B cell (primary cell): ENCODE data around the gene VPS45. TPM values are rescaled to one million over a fixed set of nuclear protein-coding genes. Genes with fewer than 3 reads are reported as not detected.
"Not testable (repeated sequence)": the region's sequence is repeated elsewhere in the genome, so short reads cannot be mapped to it uniquely, and the experiment has no call there.

ENCODE experiments used
- ATAC-seq: fragments of 200-7000 bp; cut with Tn5 transposase; one replicate; pipeline ENCODE4 v1.10.0; 2021; ENCODE audit warnings: low read depth, mild to moderate bottlenecking, moderate number of reproducible peaks, moderate library complexity
- CTCF ChIA-PET: fragments of 350-600 bp; sonication (Branson Sonifier 250); formaldehyde crosslinking; loops from one replicate; lab custom pipeline; 2021; ENCODE audit warnings: antibody characterized with exemption, inconsistent platforms; lab: Charles Lee
- POLR2A ChIA-PET: fragments of 350-600 bp; sonication (Branson Sonifier 250); formaldehyde crosslinking; loops from one replicate; lab custom pipeline; 2021; ENCODE audit warnings: antibody characterized with exemption; lab: Charles Lee
- DNase-seq: peaks from one replicate; pipeline ENCODE4 v3.0.0; 2013
- H2AFZ ChIP-seq: 2 replicates; pipeline ENCODE4 v1.6.1; 2012; ENCODE audit warnings: mild to moderate bottlenecking, low read depth, low read length; ENCODE audit not compliant: insufficient read depth, poor library complexity, severe bottlenecking
- H3K27ac ChIP-seq, 2 donors: 1 replicate in 1 of 2; 2 replicates in 1 of 2; pipeline ENCODE4 v1.5.1; 2012 to 2013; ENCODE audit warnings: low read length in 2 of 2, mild to moderate bottlenecking in 2 of 2, moderate library complexity in 1 of 2
- H3K27me3 ChIP-seq, 4 experiments: fragments of 200-600 bp in 1 of 4; sonication (generic) in 1 of 4; replicated peaks in 1 of 4; 1 replicate in 2 of 4; 2 replicates in 2 of 4; pipeline versions ENCODE4 v1.6.1 to v1.7.0; 2013 to 2016; ENCODE audit warnings: low read length in 3 of 4, mild to moderate bottlenecking in 2 of 4, mixed read lengths in 1 of 4, moderate library complexity in 1 of 4; ENCODE audit not compliant: insufficient read depth in 4 of 4, control insufficient read depth in 3 of 4; ENCODE audit errors: control extremely low read depth in 1 of 4
- H3K36me3 ChIP-seq, 2 experiments: replicated peaks in 1 of 2; 1 replicate in 1 of 2; 2 replicates in 1 of 2; pipeline versions ENCODE4 v1.6.1 to v1.7.1; 2013; ENCODE audit warnings: low read length in 1 of 2; ENCODE audit not compliant: insufficient read depth in 2 of 2, control insufficient read depth in 1 of 2; ENCODE audit errors: control extremely low read depth in 1 of 2, extremely low read depth in 1 of 2
- H3K4me1 ChIP-seq, 2 donors: fragments of 200-600 bp in 1 of 2; sonication (generic) in 1 of 2; 1 replicate in 1 of 2; 2 replicates in 1 of 2; pipeline versions ENCODE4 v1.5.1 to v1.6.1; 2013 to 2017; ENCODE audit warnings: low read length in 2 of 2; ENCODE audit not compliant: control insufficient read depth in 2 of 2, insufficient read depth in 2 of 2
- H3K4me2 ChIP-seq: replicated peaks from 2 replicates; pipeline ENCODE3; 2012; ENCODE audit warnings: mild to moderate bottlenecking, low read depth, low read length; ENCODE audit not compliant: poor library complexity, severe bottlenecking
- H3K4me3 ChIP-seq, 5 experiments: fragments of 200-600 bp in 1 of 5; sonication (generic) in 1 of 5; 1 replicate in 3 of 5; 2 replicates in 2 of 5; pipeline versions ENCODE4 v1.5.1 to v1.7.0; 2011 to 2016; ENCODE audit warnings: low read length in 4 of 5, mild to moderate bottlenecking in 4 of 5, low read depth in 2 of 5, control low read depth in 1 of 5, moderate library complexity in 1 of 5; ENCODE audit not compliant: insufficient read depth in 1 of 5; ENCODE audit errors: control extremely low read depth in 1 of 5, extremely low read depth in 1 of 5
- H3K79me2 ChIP-seq: fragments of 200-600 bp; sonication (generic); one replicate; pipeline ENCODE4 v1.6.0; 2016; ENCODE audit warnings: low read length; ENCODE audit not compliant: control insufficient read depth, insufficient read depth
- H3K9ac ChIP-seq: fragments of 200-600 bp; sonication (generic); 2 replicates; pipeline ENCODE4 v1.6.1; 2017; ENCODE audit warnings: mild to moderate bottlenecking, low read length, moderate library complexity
- H3K9me3 ChIP-seq, 3 donors: one replicate each; pipeline versions ENCODE4 v1.6.1 to v1.7.1; 2013; ENCODE audit warnings: low read length in 2 of 3; ENCODE audit not compliant: control insufficient read depth in 2 of 3, insufficient read depth in 1 of 3; ENCODE audit errors: control extremely low read depth in 1 of 3
- H4K20me1 ChIP-seq: 2 replicates; pipeline ENCODE4 v1.6.0; 2012; ENCODE audit warnings: mild to moderate bottlenecking, low read length; ENCODE audit not compliant: insufficient read depth, control insufficient read depth, poor library complexity, severe bottlenecking
- H3K27ac Mint-ChIP-seq: one replicate; pipeline ENCODE4 v1.8.0; 2021; ENCODE audit warnings: mixed read lengths
- H3K27me3 Mint-ChIP-seq: one replicate; pipeline ENCODE4 v1.8.0; 2021; ENCODE audit warnings: mixed read lengths
- H3K4me1 Mint-ChIP-seq: one replicate; pipeline ENCODE4 v1.8.0; 2021; ENCODE audit warnings: mixed read lengths
- H3K4me3 Mint-ChIP-seq: one replicate; pipeline ENCODE4 v1.8.0; 2021; ENCODE audit warnings: mixed read lengths
- H3K9me3 Mint-ChIP-seq: one replicate; pipeline ENCODE4 v1.8.0; 2022; ENCODE audit warnings: mixed read lengths; ENCODE audit not compliant: insufficient read depth
- CTCF ChIP-seq: fragments of 200-600 bp; IDR thresholded peaks from one replicate; pipeline ENCODE4 v1.8.0; 2022; ENCODE audit warnings: antibody characterized with exemption, mild to moderate bottlenecking
- EZH2 ChIP-seq: IDR thresholded peaks from 2 replicates; pipeline ENCODE4 v1.6.1; 2012; ENCODE audit warnings: borderline replicate concordance, low read depth, mild to moderate bottlenecking, moderate library complexity, low read length; ENCODE audit not compliant: insufficient read depth, poor library complexity, severe bottlenecking
- WGBS: methylation state at CpG from one replicate; pipeline ENCODE4 v1.1.5; 2013; ENCODE audit warnings: missing lambda C conversion rate; ENCODE audit not compliant: insufficient coverage; 5-methylcytosine and 5-hydroxymethylcytosine counted together
- intact Hi-C: fragments of 100-400 bp; cut with micrococcal nuclease; formaldehyde crosslinking; loops from one replicate; pipeline ENCODE4 v1.10.0; 2022
- polyA plus RNA-seq: library from polyadenylated mRNA; depleted of rRNA; stranded (reverse); fragments of >200 nt; gene quantifications from 2 replicates; pipeline ENCODE4 v1.2.3, GENCODE V29; 2012
- total RNA-seq, 2 donors: library from RNA; stranded (reverse); fragments of 120-200 nt in 1 of 2; gene quantifications; 1 replicate in 1 of 2; 2 replicates in 1 of 2; pipeline versions ENCODE4 v1.2.3 to v1.2.4, GENCODE V29; 2013 to 2022

Gene VPS45
- total and polyA plus RNA-seq, 2 donors (not counting 1 experiment from before 2014, with no cell fraction given): 23.4 to 49.1 TPM

- H3K27me3 ChIP-seq: no peaks in the 10 kb centered on the region
- POLR2A ChIA-PET: no interaction called here
- WGBS: 83% methylated on average over 2 of the region's 3 CpGs
- Mint-ChIP-seq H3K27ac (no peak overlapping the region), H3K4me1 (peaks cover 16% of the 10 kb centered on the region), H3K27me3 (no peaks in the 10 kb centered on the region), H3K4me3 (no peak overlapping the region), H3K9me3 (no peaks in the 10 kb centered on the region)
- TF ChIP-seq CTCF (no peak), EZH2 (no peak)
- H3K4me3 ChIP-seq: no peak overlapping the region
- peaks cover 4 to 16% of the 10 kb centered on the region in 2 donors for H3K4me1 ChIP-seq
- H3K4me2 ChIP-seq: no peak overlapping the region
- no peak overlapping the region for H2AFZ ChIP-seq
- H3K79me2 ChIP-seq: no peaks in the 10 kb centered on the region
- no peak overlapping the region for H3K9ac ChIP-seq
- no peaks in the 10 kb centered on the region for H3K9me3 ChIP-seq
- CTCF ChIA-PET: interaction anchor here (0.6 to 9.6 kb wide), 4 partner anchors 17 to 221 kb away, joined by 3 to 263 read pairs (median 6); partner anchors contain the start of gene PLEKHO1
- H3K36me3 ChIP-seq: no peaks in the 10 kb centered on the region
- H4K20me1 ChIP-seq: no peaks in the 10 kb centered on the region
- ATAC-seq: no peak
- no peak overlapping the region for H3K27ac ChIP-seq
- intact Hi-C loops: no loop called here
- DNase-seq: no peak
Measured at GRCh38 chr1:150183061-150183460, 115.5 kb downstream of the VPS45 start.

GRCh38 chr1:150185481-150185880 lies 117.9 kb downstream of the VPS45 start:
- Histone ChIP-seq H3K4me2 (no peak overlapping the region), H3K9me3 (no peaks in the 10 kb centered on the region), H3K79me2 (no peaks in the 10 kb centered on the region), H4K20me1 (no peaks in the 10 kb centered on the region), H2AFZ (no peak overlapping the region), H3K36me3 (no peaks in the 10 kb centered on the region), H3K4me3 (no peak overlapping the region), H3K9ac (no peak overlapping the region), H3K4me1 (peaks cover 4 to 16% of the 10 kb centered on the region in 2 donors), H3K27me3 (no peaks in the 10 kb centered on the region), H3K27ac (no peak overlapping the region)
- WGBS: 97% methylated on average over 4 of the region's 7 CpGs
- TF ChIP-seq EZH2 (no peak), CTCF (no peak)
- no peak overlapping the region for H3K4me3 Mint-ChIP-seq
- no peak overlapping the region for H3K27ac Mint-ChIP-seq
- ATAC-seq (no peak), DNase-seq (no peak)
- no peaks in the 10 kb centered on the region for H3K9me3 Mint-ChIP-seq
- intact Hi-C loops: no loop called here
- POLR2A ChIA-PET: no interaction called here
- CTCF ChIA-PET: interaction anchor here (1.0 to 9.6 kb wide), 7 partner anchors 16 to 225 kb away, joined by 3 to 263 read pairs (median 52); partner anchors contain the start of gene VPS45
- peaks cover 16% of the 10 kb centered on the region for H3K4me1 Mint-ChIP-seq
- H3K27me3 Mint-ChIP-seq: no peaks in the 10 kb centered on the region

- Mint-ChIP-seq H3K27ac (peak overlapping the region; percentile 94), H3K4me1 (peaks cover 16% of the 10 kb centered on the region)
- intact Hi-C loops: not testable (repeated sequence)
Measured at GRCh38 chr1:150186438-150186788, 118.8 kb downstream of the VPS45 start.

More at GRCh38 chr1:150186438-150186788, 118.8 kb downstream of the VPS45 start:
- H2AFZ ChIP-seq, H3K79me2 ChIP-seq, H3K27me3 ChIP-seq, H3K9ac ChIP-seq, ATAC-seq, H3K9me3 ChIP-seq, H3K9me3 Mint-ChIP-seq, H4K20me1 ChIP-seq, H3K27me3 Mint-ChIP-seq, DNase-seq, H3K36me3 ChIP-seq: not testable (repeated sequence)
- 79% methylated on average over 6 of the region's 7 CpGs for WGBS
- CTCF ChIA-PET: interaction anchor here (0.7 to 9.6 kb wide), 38 partner anchors 9 to 343 kb away, joined by 3 to 263 read pairs (median 6); partner anchors contain the start of genes PLEKHO1 and VPS45
- POLR2A ChIA-PET: interaction anchor here (0.7 to 2.5 kb wide), 10 partner anchors 17 to 299 kb away, joined by 3 to 21 read pairs (median 8); partner anchors contain the start of genes ANP32E, PLEKHO1 and VPS45
- H3K4me3 Mint-ChIP-seq: peak overlapping the region; percentile 92
- Histone ChIP-seq H3K4me2 (peak overlapping the region; percentile 71), H3K4me3 (peak overlapping the region in 3 of 5 experiments; percentile 18 to 54 (median 43)), H3K4me1 (peaks cover 4 to 16% of the 10 kb centered on the region in 2 donors), H3K27ac (peak overlapping the region; percentile 25 to 65)
